Islet precursor cell (in vitro differentiated cells): ENCODE data around the gene CEP70.
"Not testable (repeated sequence)": the region's sequence is repeated elsewhere in the genome, so short reads cannot be mapped to it uniquely, and the experiment has no call there.

Experiments used
- DNase-seq: peaks from one replicate; pipeline ENCODE4 v3.0.0-alpha.2; 2018

Gene CEP70

DNA sequence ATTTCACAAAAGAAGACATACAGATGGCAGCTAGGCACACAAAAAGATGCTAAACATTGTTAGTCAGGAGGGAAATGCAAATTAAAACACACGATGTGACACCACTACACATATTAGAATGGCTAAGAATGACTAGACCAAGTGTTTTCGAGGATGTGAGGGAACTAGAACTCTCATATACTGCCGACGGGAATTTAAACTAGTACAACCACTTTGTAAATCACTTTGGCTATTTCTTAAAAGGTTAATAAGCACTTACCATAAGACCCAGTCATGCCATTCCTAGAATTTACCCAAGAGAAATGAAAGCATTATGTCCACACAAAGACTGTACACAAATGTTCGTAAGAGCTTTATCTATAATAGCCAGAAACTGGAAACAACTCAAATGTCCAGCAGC, 5.6 kb downstream of the CEP70 start:
- DNase-seq, result no peak

GRCh38 chr3:138587374-138587773, 6.7 kb downstream of the CEP70 start:
- DNase-seq, result no peak

GRCh38 chr3:138578961-138579574, 15.0 kb downstream of the CEP70 start:
- no peak for DNase-seq

DNA sequence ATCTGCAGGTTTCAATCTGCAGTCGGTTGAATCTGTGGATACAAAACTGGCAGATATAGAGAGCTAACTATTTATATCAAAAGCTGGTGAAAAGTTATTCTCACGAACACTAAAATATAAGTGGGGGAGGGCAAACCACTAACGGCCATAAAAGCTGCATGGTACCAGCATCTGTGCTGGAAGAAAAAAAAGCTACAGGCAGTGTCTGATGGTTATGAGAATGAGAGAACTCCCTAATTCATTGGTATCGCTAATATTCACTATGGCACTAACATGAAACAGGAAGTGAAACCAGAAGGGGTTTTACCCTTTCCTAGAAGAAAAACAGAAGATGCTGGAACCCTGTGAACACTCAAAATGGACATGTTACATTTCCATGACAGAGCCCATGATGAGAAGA, 15.9 kb downstream of the CEP70 start:
- no peak for DNase-seq

DNA sequence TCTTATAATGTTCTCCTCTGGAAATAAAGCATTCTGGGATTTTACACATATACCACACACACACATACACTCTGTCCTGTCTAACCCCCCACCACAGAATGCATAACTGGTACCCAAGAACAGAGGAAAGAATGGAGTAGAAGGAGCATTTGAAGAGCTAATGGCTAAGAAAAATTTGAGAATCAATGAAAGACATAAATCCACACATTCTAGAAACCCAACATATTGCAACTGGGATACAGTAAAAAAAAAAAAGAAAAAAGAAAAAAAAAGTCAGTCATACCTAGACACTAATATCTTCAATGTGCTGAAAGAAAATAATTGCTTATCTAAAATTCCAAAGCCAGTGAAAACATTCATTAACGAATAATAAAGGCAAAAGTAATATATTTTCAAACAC, 20.9 kb downstream of the CEP70 start:
- no peak for DNase-seq

GRCh38 chr3:138569624-138570023, 24.4 kb downstream of the CEP70 start:
- DNase-seq, result not testable (repeated sequence)

GRCh38 chr3:138569090-138569489, 25.0 kb downstream of the CEP70 start:
- DNase-seq, result no peak

- DNase-seq, result no peak
Observed at GRCh38 chr3:138567403-138567802, 26.7 kb downstream of the CEP70 start.

GRCh38 chr3:138566293-138566692, 27.8 kb downstream of the CEP70 start:
- not testable (repeated sequence) for DNase-seq

GRCh38 chr3:138562902-138563301, 31.2 kb downstream of the CEP70 start:
- DNase-seq, result not testable (repeated sequence)

DNA sequence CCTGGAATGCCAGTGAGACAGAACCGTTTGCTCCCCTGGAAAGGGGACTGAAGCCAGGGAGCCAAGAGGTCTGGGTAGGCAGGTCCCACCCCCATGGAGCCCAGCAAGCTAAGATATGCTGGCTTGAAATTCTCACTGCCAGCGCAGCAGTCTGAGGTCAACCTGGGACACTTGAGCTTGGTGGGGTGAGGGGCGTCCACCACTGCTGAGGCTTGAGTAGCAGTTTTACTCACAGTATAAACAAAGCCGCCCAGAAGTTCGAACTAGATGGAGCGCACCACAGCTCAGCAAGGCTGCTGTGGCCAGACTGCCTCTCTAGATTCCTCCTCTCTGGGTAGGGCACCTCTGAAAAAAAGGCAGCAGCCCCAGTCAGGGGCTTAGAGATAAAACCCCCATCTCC, 33.6 kb downstream of the CEP70 start:
- no peak for DNase-seq

DNA sequence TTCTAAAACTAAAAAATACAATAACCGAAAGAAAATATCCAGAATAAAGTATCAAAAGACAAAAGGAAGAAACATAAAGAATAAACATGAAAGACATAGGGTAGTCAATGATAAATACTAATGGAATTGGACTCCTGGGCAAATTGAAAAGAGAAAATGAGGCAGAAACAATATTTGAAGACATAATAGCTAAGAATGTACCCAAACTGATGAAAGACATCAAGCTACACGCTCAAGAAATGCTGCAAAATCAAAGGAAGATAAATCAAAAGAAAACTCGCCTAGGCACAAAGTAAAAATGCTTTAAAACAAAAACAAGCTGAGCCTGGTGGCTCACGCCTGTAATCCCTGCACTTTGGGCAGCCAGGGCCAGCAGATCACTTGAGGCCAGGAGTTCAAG, 34.9 kb downstream of the CEP70 start:
- no peak for DNase-seq

DNA sequence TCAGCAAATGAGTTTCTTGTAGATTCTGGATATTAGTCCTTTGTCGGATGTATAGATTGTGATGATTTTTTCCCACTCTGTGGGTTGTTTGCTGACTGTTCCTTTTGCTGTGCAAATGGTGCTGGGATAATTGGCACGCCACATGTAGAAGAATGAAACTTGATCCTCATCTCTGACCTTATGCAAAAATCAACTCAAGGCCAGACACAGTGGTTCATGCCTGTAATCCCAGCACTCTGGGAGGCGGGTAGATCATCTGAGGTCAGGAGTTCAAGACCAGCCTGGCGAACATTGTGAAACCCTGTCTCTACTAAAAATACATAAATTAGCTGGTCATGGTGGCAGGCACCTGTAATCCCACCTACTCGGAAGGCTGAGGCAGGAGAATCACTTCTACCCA, 39.3 kb downstream of the CEP70 start:
- not testable (repeated sequence) for DNase-seq

GRCh38 chr3:138550958-138551357, 43.1 kb downstream of the CEP70 start:
- not testable (repeated sequence) for DNase-seq

GRCh38 chr3:138549179-138549977, 44.7 kb downstream of the CEP70 start:
- DNase-seq, result no peak

- DNase-seq, result no peak
Observed at GRCh38 chr3:138547342-138547975, 46.6 kb downstream of the CEP70 start.

DNA sequence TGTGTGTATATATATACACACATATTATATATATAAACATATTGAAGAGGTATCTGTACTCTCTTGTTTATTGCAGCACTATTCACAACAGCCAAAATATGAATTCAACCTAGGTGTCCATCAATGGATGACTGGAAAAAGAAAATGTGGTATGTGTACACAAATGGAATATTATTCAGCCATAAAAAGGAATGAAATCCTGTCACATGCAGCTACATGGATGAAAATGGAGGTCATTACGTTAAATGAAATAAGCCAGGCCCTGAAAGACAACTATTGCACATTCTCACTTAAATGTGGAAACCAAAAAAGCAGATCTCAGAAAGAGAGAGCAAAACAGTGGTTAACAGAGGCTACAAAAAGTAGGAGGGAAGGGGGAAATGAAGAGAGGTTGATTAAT, 49.5 kb downstream of the CEP70 start:
- no peak for DNase-seq

GRCh38 chr3:138542977-138543376, 51.1 kb downstream of the CEP70 start:
- no peak for DNase-seq

GRCh38 chr3:138539352-138539751, 54.7 kb downstream of the CEP70 start:
- DNase-seq, result no peak

GRCh38 chr3:138521445-138521844, 72.6 kb downstream of the CEP70 start:
- not testable (repeated sequence) for DNase-seq

DNA sequence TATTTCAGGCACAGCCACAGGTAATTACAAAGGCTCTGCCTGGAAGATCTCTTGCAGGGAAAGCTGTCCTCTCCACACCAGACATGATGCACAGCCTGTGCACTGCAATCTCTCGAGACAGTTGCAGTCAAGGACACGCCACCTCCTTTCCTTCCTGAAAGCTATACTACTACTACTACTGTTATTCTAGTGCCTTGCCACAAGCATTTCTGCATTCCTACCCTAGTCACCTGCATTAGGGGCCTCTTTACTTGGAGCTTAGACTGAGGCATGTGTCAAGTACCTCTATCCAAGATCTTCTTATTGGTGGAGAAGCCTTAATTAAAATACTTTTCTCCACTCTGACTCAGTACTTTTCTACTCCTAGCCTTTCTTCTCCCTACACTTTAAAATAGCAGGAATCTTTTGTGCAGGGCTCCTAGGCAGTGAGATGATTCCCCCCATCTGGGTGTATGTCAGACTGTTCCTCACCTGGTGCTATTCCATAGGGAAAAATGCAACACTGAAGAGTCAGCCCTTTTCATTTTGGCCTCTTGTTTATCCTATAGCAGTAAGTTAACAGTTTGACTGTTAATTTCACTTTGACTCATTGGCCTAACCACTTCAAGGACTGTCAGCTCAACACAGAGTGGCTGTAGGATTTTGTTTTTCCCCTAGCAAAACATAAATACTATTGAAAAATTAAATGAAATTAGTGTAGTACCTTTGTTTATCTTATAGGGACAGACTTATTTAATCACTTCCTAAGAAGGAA, 80.8 kb downstream of the CEP70 start:
- DNase-seq, result peak; percentile 53

GRCh38 chr3:138511945-138512344, 82.1 kb downstream of the CEP70 start:
- no peak for DNase-seq

- no peak for DNase-seq
Observed at GRCh38 chr3:138509586-138509985, 84.5 kb downstream of the CEP70 start.
